ENCODE results near the gene CMC4.

DNA sequence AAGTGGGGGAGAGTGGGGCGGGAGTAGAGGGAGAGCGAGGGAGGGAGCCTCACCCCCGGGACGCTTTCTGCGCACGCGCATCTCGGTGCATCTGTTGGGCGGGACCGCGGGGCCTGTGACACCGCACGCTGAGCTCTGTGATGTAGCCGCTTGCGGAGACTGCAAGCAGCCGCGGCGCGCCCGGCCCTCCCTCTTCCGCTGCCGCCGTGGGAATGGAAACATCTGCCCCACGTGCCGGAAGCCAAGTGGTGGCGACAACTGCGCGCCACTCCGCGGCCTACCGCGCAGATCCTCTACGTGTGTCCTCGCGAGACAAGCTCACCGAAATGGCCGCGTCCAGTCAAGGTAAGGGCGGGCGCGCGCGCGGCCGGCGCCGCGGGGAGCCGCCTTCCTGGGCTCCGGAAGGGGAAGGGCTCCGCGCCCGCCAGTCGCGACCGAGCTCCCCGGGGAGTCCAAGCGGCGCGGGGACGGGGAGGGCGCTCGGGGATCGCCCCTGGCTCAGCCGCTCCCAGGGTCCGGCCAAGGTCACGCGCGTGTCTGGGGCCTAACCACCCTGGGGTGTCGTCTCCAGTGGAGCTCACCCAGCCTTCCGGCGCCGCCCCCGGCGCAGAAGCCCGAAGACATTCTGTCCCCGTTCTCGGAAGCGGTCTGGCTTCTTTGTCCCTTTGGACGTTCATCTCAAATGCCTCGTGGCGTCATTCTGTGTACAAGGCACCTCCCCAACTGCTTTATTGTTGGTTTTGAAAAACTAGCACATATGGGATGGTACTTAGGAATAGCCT lies 44.0 kb downstream of the CMC4 start, which contains the start of gene FUNDC2:
- TF ChIP-seq CTCF (conservative IDR thresholded peaks at IDR 0.05; ENCODE audit: low read length), result no peak
- no peak for TF ChIP-seq EZH2phosphoT487 (IDR thresholded peaks at IDR 0.05; ENCODE audit: borderline replicate concordance, low read depth, low read length)

Data from OCI-LY7 (cell line).